B cell (primary cell): ENCODE measurements around the gene PLA2G3. TPM values are rescaled to one million over a fixed set of nuclear protein-coding genes. Genes with fewer than 3 reads are reported as not detected.

Experiments used
- ATAC-seq: fragments of 200-7000 bp; cut with Tn5 transposase; one replicate; pipeline ENCODE4 v1.10.0; 2021; ENCODE audit warnings: low read depth, mild to moderate bottlenecking, moderate number of reproducible peaks, moderate library complexity
- CTCF ChIA-PET: fragments of 350-600 bp; sonication (Branson Sonifier 250); formaldehyde crosslinking; loops from one replicate; lab custom pipeline; 2021; ENCODE audit warnings: antibody characterized with exemption, inconsistent platforms; lab: Charles Lee
- POLR2A ChIA-PET: fragments of 350-600 bp; sonication (Branson Sonifier 250); formaldehyde crosslinking; loops from one replicate; lab custom pipeline; 2021; ENCODE audit warnings: antibody characterized with exemption; lab: Charles Lee
- DNase-seq: peaks from one replicate; pipeline ENCODE4 v3.0.0; 2013
- H2AFZ ChIP-seq: 2 replicates; pipeline ENCODE4 v1.6.1; 2012; ENCODE audit warnings: mild to moderate bottlenecking, low read depth, low read length; ENCODE audit not compliant: insufficient read depth, poor library complexity, severe bottlenecking
- H3K27ac ChIP-seq, 2 donors: 1 replicate in 1 of 2; 2 replicates in 1 of 2; pipeline ENCODE4 v1.5.1; 2012 to 2013; ENCODE audit warnings: low read length in 2 of 2, mild to moderate bottlenecking in 2 of 2, moderate library complexity in 1 of 2
- H3K27me3 ChIP-seq, 4 experiments: fragments of 200-600 bp in 1 of 4; sonication (generic) in 1 of 4; replicated peaks in 1 of 4; 1 replicate in 2 of 4; 2 replicates in 2 of 4; pipeline versions ENCODE4 v1.6.1 to v1.7.0; 2013 to 2016; ENCODE audit warnings: low read length in 3 of 4, mild to moderate bottlenecking in 2 of 4, mixed read lengths in 1 of 4, moderate library complexity in 1 of 4; ENCODE audit not compliant: insufficient read depth in 4 of 4, control insufficient read depth in 3 of 4; ENCODE audit errors: control extremely low read depth in 1 of 4
- H3K36me3 ChIP-seq, 2 experiments: replicated peaks in 1 of 2; 1 replicate in 1 of 2; 2 replicates in 1 of 2; pipeline versions ENCODE4 v1.6.1 to v1.7.1; 2013; ENCODE audit warnings: low read length in 1 of 2; ENCODE audit not compliant: insufficient read depth in 2 of 2, control insufficient read depth in 1 of 2; ENCODE audit errors: control extremely low read depth in 1 of 2, extremely low read depth in 1 of 2
- H3K4me1 ChIP-seq, 2 donors: fragments of 200-600 bp in 1 of 2; sonication (generic) in 1 of 2; 1 replicate in 1 of 2; 2 replicates in 1 of 2; pipeline versions ENCODE4 v1.5.1 to v1.6.1; 2013 to 2017; ENCODE audit warnings: low read length in 2 of 2; ENCODE audit not compliant: control insufficient read depth in 2 of 2, insufficient read depth in 2 of 2
- H3K4me2 ChIP-seq: replicated peaks from 2 replicates; pipeline ENCODE3; 2012; ENCODE audit warnings: mild to moderate bottlenecking, low read depth, low read length; ENCODE audit not compliant: poor library complexity, severe bottlenecking
- H3K4me3 ChIP-seq, 5 experiments: fragments of 200-600 bp in 1 of 5; sonication (generic) in 1 of 5; 1 replicate in 3 of 5; 2 replicates in 2 of 5; pipeline versions ENCODE4 v1.5.1 to v1.7.0; 2011 to 2016; ENCODE audit warnings: low read length in 4 of 5, mild to moderate bottlenecking in 4 of 5, low read depth in 2 of 5, control low read depth in 1 of 5, moderate library complexity in 1 of 5; ENCODE audit not compliant: insufficient read depth in 1 of 5; ENCODE audit errors: control extremely low read depth in 1 of 5, extremely low read depth in 1 of 5
- H3K79me2 ChIP-seq: fragments of 200-600 bp; sonication (generic); one replicate; pipeline ENCODE4 v1.6.0; 2016; ENCODE audit warnings: low read length; ENCODE audit not compliant: control insufficient read depth, insufficient read depth
- H3K9ac ChIP-seq: fragments of 200-600 bp; sonication (generic); 2 replicates; pipeline ENCODE4 v1.6.1; 2017; ENCODE audit warnings: mild to moderate bottlenecking, low read length, moderate library complexity
- H3K9me3 ChIP-seq, 3 donors: one replicate each; pipeline versions ENCODE4 v1.6.1 to v1.7.1; 2013; ENCODE audit warnings: low read length in 2 of 3; ENCODE audit not compliant: control insufficient read depth in 2 of 3, insufficient read depth in 1 of 3; ENCODE audit errors: control extremely low read depth in 1 of 3
- H4K20me1 ChIP-seq: 2 replicates; pipeline ENCODE4 v1.6.0; 2012; ENCODE audit warnings: mild to moderate bottlenecking, low read length; ENCODE audit not compliant: insufficient read depth, control insufficient read depth, poor library complexity, severe bottlenecking
- H3K27ac Mint-ChIP-seq: one replicate; pipeline ENCODE4 v1.8.0; 2021; ENCODE audit warnings: mixed read lengths
- H3K27me3 Mint-ChIP-seq: one replicate; pipeline ENCODE4 v1.8.0; 2021; ENCODE audit warnings: mixed read lengths
- H3K4me1 Mint-ChIP-seq: one replicate; pipeline ENCODE4 v1.8.0; 2021; ENCODE audit warnings: mixed read lengths
- H3K4me3 Mint-ChIP-seq: one replicate; pipeline ENCODE4 v1.8.0; 2021; ENCODE audit warnings: mixed read lengths
- H3K9me3 Mint-ChIP-seq: one replicate; pipeline ENCODE4 v1.8.0; 2022; ENCODE audit warnings: mixed read lengths; ENCODE audit not compliant: insufficient read depth
- CTCF ChIP-seq: fragments of 200-600 bp; IDR thresholded peaks from one replicate; pipeline ENCODE4 v1.8.0; 2022; ENCODE audit warnings: antibody characterized with exemption, mild to moderate bottlenecking
- EZH2 ChIP-seq: IDR thresholded peaks from 2 replicates; pipeline ENCODE4 v1.6.1; 2012; ENCODE audit warnings: borderline replicate concordance, low read depth, mild to moderate bottlenecking, moderate library complexity, low read length; ENCODE audit not compliant: insufficient read depth, poor library complexity, severe bottlenecking
- WGBS: methylation state at CpG from one replicate; pipeline ENCODE4 v1.1.5; 2013; ENCODE audit warnings: missing lambda C conversion rate; ENCODE audit not compliant: insufficient coverage; 5-methylcytosine and 5-hydroxymethylcytosine counted together
- intact Hi-C: fragments of 100-400 bp; cut with micrococcal nuclease; formaldehyde crosslinking; loops from one replicate; pipeline ENCODE4 v1.10.0; 2022
- polyA plus RNA-seq: library from polyadenylated mRNA; depleted of rRNA; stranded (reverse); fragments of >200 nt; gene quantifications from 2 replicates; pipeline ENCODE4 v1.2.3, GENCODE V29; 2012
- total RNA-seq, 2 donors: library from RNA; stranded (reverse); fragments of 120-200 nt in 1 of 2; gene quantifications; 1 replicate in 1 of 2; 2 replicates in 1 of 2; pipeline versions ENCODE4 v1.2.3 to v1.2.4, GENCODE V29; 2013 to 2022

Gene PLA2G3
- total and polyA plus RNA-seq, 2 donors (not counting 1 experiment from before 2014, with no cell fraction given) = not detected

GRCh38 chr22:31177420-31178162 is 37.3 kb upstream of the PLA2G3 start:
- CTCF ChIA-PET = no interaction called here
- no peak for TF ChIP-seq CTCF
- no peak for TF ChIP-seq EZH2
- no peak for DNase-seq
- ATAC-seq = no peak
- H3K9ac ChIP-seq = no peak overlapping the region
- peaks cover 0 to 36% of the 10 kb centered on the region in 2 experiments for H3K36me3 ChIP-seq
- peaks cover 0 to 3% (median 3%) of the 10 kb centered on the region in 3 donors for H3K9me3 ChIP-seq
- H3K4me3 Mint-ChIP-seq = no peak overlapping the region
- no peaks in the 10 kb centered on the region for H3K27me3 ChIP-seq
- H3K4me3 ChIP-seq = no peak overlapping the region
- no peaks in the 10 kb centered on the region for H3K27me3 Mint-ChIP-seq
- H3K79me2 ChIP-seq = peaks cover 76% of the 10 kb centered on the region
- no peak overlapping the region for H2AFZ ChIP-seq
- POLR2A ChIA-PET = no interaction called here
- no peak overlapping the region for H3K4me2 ChIP-seq
- H3K27ac Mint-ChIP-seq = no peak overlapping the region
- intact Hi-C loops = no loop called here
- no peaks in the 10 kb centered on the region for H3K9me3 Mint-ChIP-seq
- no peak overlapping the region for H3K27ac ChIP-seq
- 100% methylated on average over 6 of the region's 6 CpGs for WGBS
- H3K4me1 Mint-ChIP-seq = peaks cover 15% of the 10 kb centered on the region
- no peaks in the 10 kb centered on the region for H3K4me1 ChIP-seq
- H4K20me1 ChIP-seq = peaks cover 50% of the 10 kb centered on the region

GRCh38 chr22:31176923-31177322 is 36.6 kb upstream of the PLA2G3 start:
- CTCF ChIA-PET = no interaction called here
- no peak overlapping the region for H3K27ac Mint-ChIP-seq

More at GRCh38 chr22:31176923-31177322, 36.6 kb upstream of the PLA2G3 start:
- DNase-seq (no peak), ATAC-seq (no peak)
- POLR2A ChIA-PET = no interaction called here
- Histone ChIP-seq H2AFZ (no peak overlapping the region), H4K20me1 (peaks cover 57% of the 10 kb centered on the region), H3K4me1 (no peaks in the 10 kb centered on the region), H3K4me3 (no peak overlapping the region), H3K79me2 (peaks cover 79% of the 10 kb centered on the region), H3K4me2 (no peak overlapping the region), H3K27ac (no peak overlapping the region), H3K9me3 (peaks cover 0 to 3% (median 3%) of the 10 kb centered on the region in 3 donors), H3K27me3 (no peaks in the 10 kb centered on the region), H3K9ac (no peak overlapping the region), H3K36me3 (peaks cover 0 to 36% of the 10 kb centered on the region in 2 experiments)
- Mint-ChIP-seq H3K9me3 (no peaks in the 10 kb centered on the region), H3K27me3 (no peaks in the 10 kb centered on the region), H3K4me3 (no peak overlapping the region), H3K4me1 (peaks cover 18% of the 10 kb centered on the region)
- intact Hi-C loops = no loop called here
- WGBS = no CpG with 5 or more reads among the region's 1 CpG
- TF ChIP-seq CTCF (no peak), EZH2 (no peak)
